Thyroid gland (tissue), 4 donors: ENCODE measurements around the gene ZNF326. TPM values are rescaled to one million over a fixed set of nuclear protein-coding genes. Genes with fewer than 3 reads are reported as not detected.

Experiments used
- DNase-seq, 2 donors: peaks; one replicate each; pipeline ENCODE4 v3.0.0-alpha.2; 2019
- H3K27ac ChIP-seq, 3 donors: fragments of 200-600 bp; sonication (generic); 1 replicate in 2 of 3; 2 replicates in 1 of 3; pipeline ENCODE4 v1.5.1; 2016 to 2019; ENCODE audit warnings: mild to moderate bottlenecking in 1 of 3, moderate library complexity in 1 of 3
- H3K27me3 ChIP-seq: fragments of 200-600 bp; sonication (generic); one replicate; pipeline ENCODE4 v1.5.1; 2019
- H3K36me3 ChIP-seq, 2 donors: fragments of 200-600 bp; sonication (generic); one replicate each; pipeline ENCODE4 v1.5.1; 2016 to 2019
- H3K4me1 ChIP-seq, 2 donors: fragments of 200-600 bp; sonication (generic); one replicate each; pipeline ENCODE4 v1.5.1; 2017 to 2019
- H3K4me3 ChIP-seq, 3 donors: fragments of 200-600 bp; sonication (generic); replicated peaks in 1 of 3; 1 replicate in 2 of 3; 2 replicates in 1 of 3; pipeline ENCODE4 v1.5.1; 2016; ENCODE audit warnings: mild to moderate bottlenecking in 1 of 3
- H3K9me3 ChIP-seq: fragments of 200-600 bp; sonication (generic); one replicate; pipeline ENCODE4 v1.5.1; 2017
- CTCF ChIP-seq, 6 experiments: fragments of 200-600 bp in 3 of 6; fragments of 450-650 bp in 3 of 6; sonication (generic) in 3 of 6; IDR thresholded peaks; one replicate each; pipeline ENCODE4 v1.5.1; 2016 to 2019; ENCODE audit warnings: antibody characterized with exemption in 6 of 6, mild to moderate bottlenecking in 2 of 6, inconsistent platforms in 1 of 6, moderate library complexity in 1 of 6
- POLR2A ChIP-seq, 2 donors: fragments of 450-650 bp; IDR thresholded peaks; one replicate each; pipeline ENCODE4 v1.6.1; 2017; ENCODE audit warnings: antibody characterized with exemption in 2 of 2, mild to moderate bottlenecking in 2 of 2, moderate library complexity in 1 of 2
- WGBS, 2 donors: methylation state at CpG; one replicate each; pipeline ENCODE4 v1.1.5; 2017; 5-methylcytosine and 5-hydroxymethylcytosine counted together
- intact Hi-C: fragments of 100-400 bp; cut with DNase I; formaldehyde crosslinking; loops from one replicate; pipeline ENCODE4 v1.15.1; 2023
- total RNA-seq, 4 donors: library from RNA; depleted of rRNA; stranded (reverse); fragments of >200 nt; gene quantifications; one replicate each; pipeline ENCODE4 v1.2.3, GENCODE V29; 2016

Gene ZNF326
- total RNA-seq, 4 donors from 2014 or later: 19.5 to 34.2 (median 21.5) TPM

- Histone ChIP-seq H3K36me3 (no peaks in the 10 kb centered on the region), H3K4me3 (no peak overlapping the region), H3K9me3 (no peaks in the 10 kb centered on the region), H3K27ac (no peak overlapping the region), H3K27me3 (no peaks in the 10 kb centered on the region), H3K4me1 (peaks cover 17 to 24% of the 10 kb centered on the region in 2 donors)
- intact Hi-C loops: no loop called here
- TF ChIP-seq POLR2A (IDR thresholded peaks at IDR 0.05) (no peak), CTCF (IDR thresholded peaks at IDR 0.05) (no peak)
- no peak for DNase-seq
These were observed 3.4 kb downstream of the ZNF326 start for GRCh38 chr1:89998306-89998705.

GRCh38 chr1:89999208-89999607 is 4.3 kb downstream of the ZNF326 start:
- Histone ChIP-seq H3K4me1 (peaks cover 17 to 28% of the 10 kb centered on the region in 2 donors), H3K4me3 (no peak overlapping the region), H3K36me3 (no peaks in the 10 kb centered on the region), H3K27me3 (no peaks in the 10 kb centered on the region), H3K27ac (no peak overlapping the region), H3K9me3 (no peaks in the 10 kb centered on the region)
- TF ChIP-seq POLR2A (IDR thresholded peaks at IDR 0.05) (no peak), CTCF (IDR thresholded peaks at IDR 0.05) (no peak)
- DNase-seq: no peak
- intact Hi-C loops: no loop called here

GRCh38 chr1:89999628-90000027 is 4.7 kb downstream of the ZNF326 start:
- H3K9me3 ChIP-seq: no peaks in the 10 kb centered on the region
- no peaks in the 10 kb centered on the region for H3K36me3 ChIP-seq
- no peak for DNase-seq
- TF ChIP-seq POLR2A (IDR thresholded peaks at IDR 0.05) (no peak), CTCF (IDR thresholded peaks at IDR 0.05) (no peak)
- no peak overlapping the region for H3K4me3 ChIP-seq
- intact Hi-C loops: no loop called here
- no peak overlapping the region for H3K27ac ChIP-seq
- 93 to 94% methylated on average over 3 of the region's 3 CpGs for WGBS, 2 donors
- peaks cover 17 to 28% of the 10 kb centered on the region in 2 donors for H3K4me1 ChIP-seq
- no peaks in the 10 kb centered on the region for H3K27me3 ChIP-seq

- peaks cover 16 to 27% of the 10 kb centered on the region in 2 donors for H3K4me1 ChIP-seq
- H3K36me3 ChIP-seq: no peaks in the 10 kb centered on the region
- H3K27ac ChIP-seq: no peak overlapping the region
- no peaks in the 10 kb centered on the region for H3K9me3 ChIP-seq
- 100% methylated on average over 2 of the region's 2 CpGs for whole genome bisulfite sequencing, 2 donors
- DNase-seq: no peak
- no peak overlapping the region for H3K4me3 ChIP-seq
- H3K27me3 ChIP-seq: no peaks in the 10 kb centered on the region
- no peak for TF ChIP-seq CTCF (IDR thresholded peaks at IDR 0.05)
- no peak for TF ChIP-seq POLR2A (IDR thresholded peaks at IDR 0.05)
- intact Hi-C loops: no loop called here
These were observed 6.2 kb downstream of the ZNF326 start for GRCh38 chr1:90000934-90001676.

DNA sequence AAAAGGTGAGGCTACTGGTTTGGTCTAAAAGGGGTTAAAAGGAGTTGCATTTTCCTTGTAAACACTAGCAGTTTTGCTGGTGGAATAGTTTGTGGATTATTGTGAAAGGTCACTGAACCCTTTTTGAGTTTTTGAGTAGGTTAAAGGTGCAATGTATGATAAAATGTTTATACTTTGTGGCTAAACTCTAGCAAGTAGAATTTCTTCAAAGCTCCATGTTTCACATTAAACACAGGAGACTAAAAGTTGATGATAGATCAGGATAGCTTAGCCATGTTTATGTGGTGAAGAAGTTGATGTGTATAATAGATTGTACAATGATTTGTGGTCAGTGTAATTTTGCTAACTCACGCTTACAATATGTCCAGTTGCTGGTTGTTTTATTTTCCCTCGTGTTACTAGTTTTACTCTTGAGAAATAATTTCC is 13.1 kb downstream of the ZNF326 start:
- peaks cover 0 to 6% of the 10 kb centered on the region in 2 donors for H3K4me1 ChIP-seq
- TF ChIP-seq POLR2A (IDR thresholded peaks at IDR 0.05) (no peak), CTCF (IDR thresholded peaks at IDR 0.05) (no peak)
- WGBS, 2 donors: 96% methylated on average over 2 of the region's 2 CpGs
- peaks cover 5 to 9% of the 10 kb centered on the region in 2 donors for H3K36me3 ChIP-seq
- no peak overlapping the region for H3K27ac ChIP-seq
- intact Hi-C loops: no loop called here
- no peaks in the 10 kb centered on the region for H3K27me3 ChIP-seq
- no peak overlapping the region for H3K4me3 ChIP-seq
- DNase-seq: no peak
- H3K9me3 ChIP-seq: no peaks in the 10 kb centered on the region
